HL-60 (cell line): ENCODE measurements around the gene TCERG1.

ENCODE experiments used
- POLR2AphosphoS5 ChIP-seq: IDR thresholded peaks from 2 replicates; pipeline ENCODE4 v1.6.1; 2012; ENCODE audit warnings: low read depth
- TF ChIP-seq, protein P1 (sequence below): IDR thresholded peaks from one replicate; pipeline ENCODE4 v1.5.1; 2011; ENCODE audit warnings: low read length, control low read depth, inconsistent platforms; ENCODE audit not compliant: insufficient read depth
- TF ChIP-seq, protein P2 (sequence below): IDR thresholded peaks from 2 replicates; pipeline ENCODE4 v1.6.1; 2012; ENCODE audit warnings: low read depth; ENCODE audit not compliant: insufficient replicate concordance

DNA sequence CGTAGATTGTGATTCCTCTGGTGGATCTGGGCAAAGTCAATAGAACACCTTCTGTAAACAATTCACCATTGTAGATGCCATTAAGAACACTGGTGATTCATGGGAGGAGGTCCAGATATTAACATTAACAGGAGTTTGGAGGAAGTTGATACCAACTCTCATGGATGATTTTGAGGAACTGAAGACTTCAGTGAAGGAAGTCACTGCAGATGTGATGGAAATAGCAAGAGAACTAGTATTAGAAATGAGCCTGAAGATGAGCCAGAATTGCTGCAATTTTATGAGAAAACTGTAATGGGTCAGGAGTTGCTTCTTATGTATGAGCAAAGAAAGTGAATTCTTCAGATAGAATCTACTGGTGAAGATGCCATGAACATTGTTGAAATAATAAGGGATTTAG is 26.9 kb downstream of the TCERG1 start:
- TF ChIP-seq, protein P1, sequence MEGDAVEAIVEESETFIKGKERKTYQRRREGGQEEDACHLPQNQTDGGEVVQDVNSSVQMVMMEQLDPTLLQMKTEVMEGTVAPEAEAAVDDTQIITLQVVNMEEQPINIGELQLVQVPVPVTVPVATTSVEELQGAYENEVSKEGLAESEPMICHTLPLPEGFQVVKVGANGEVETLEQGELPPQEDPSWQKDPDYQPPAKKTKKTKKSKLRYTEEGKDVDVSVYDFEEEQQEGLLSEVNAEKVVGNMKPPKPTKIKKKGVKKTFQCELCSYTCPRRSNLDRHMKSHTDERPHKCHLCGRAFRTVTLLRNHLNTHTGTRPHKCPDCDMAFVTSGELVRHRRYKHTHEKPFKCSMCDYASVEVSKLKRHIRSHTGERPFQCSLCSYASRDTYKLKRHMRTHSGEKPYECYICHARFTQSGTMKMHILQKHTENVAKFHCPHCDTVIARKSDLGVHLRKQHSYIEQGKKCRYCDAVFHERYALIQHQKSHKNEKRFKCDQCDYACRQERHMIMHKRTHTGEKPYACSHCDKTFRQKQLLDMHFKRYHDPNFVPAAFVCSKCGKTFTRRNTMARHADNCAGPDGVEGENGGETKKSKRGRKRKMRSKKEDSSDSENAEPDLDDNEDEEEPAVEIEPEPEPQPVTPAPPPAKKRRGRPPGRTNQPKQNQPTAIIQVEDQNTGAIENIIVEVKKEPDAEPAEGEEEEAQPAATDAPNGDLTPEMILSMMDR, result no peak
- TF ChIP-seq POLR2AphosphoS5, result no peak
- TF ChIP-seq, protein P2, sequence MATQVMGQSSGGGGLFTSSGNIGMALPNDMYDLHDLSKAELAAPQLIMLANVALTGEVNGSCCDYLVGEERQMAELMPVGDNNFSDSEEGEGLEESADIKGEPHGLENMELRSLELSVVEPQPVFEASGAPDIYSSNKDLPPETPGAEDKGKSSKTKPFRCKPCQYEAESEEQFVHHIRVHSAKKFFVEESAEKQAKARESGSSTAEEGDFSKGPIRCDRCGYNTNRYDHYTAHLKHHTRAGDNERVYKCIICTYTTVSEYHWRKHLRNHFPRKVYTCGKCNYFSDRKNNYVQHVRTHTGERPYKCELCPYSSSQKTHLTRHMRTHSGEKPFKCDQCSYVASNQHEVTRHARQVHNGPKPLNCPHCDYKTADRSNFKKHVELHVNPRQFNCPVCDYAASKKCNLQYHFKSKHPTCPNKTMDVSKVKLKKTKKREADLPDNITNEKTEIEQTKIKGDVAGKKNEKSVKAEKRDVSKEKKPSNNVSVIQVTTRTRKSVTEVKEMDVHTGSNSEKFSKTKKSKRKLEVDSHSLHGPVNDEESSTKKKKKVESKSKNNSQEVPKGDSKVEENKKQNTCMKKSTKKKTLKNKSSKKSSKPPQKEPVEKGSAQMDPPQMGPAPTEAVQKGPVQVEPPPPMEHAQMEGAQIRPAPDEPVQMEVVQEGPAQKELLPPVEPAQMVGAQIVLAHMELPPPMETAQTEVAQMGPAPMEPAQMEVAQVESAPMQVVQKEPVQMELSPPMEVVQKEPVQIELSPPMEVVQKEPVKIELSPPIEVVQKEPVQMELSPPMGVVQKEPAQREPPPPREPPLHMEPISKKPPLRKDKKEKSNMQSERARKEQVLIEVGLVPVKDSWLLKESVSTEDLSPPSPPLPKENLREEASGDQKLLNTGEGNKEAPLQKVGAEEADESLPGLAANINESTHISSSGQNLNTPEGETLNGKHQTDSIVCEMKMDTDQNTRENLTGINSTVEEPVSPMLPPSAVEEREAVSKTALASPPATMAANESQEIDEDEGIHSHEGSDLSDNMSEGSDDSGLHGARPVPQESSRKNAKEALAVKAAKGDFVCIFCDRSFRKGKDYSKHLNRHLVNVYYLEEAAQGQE, result no peak
